KOPT-K1 (cell line): Measurements from ENCODE around the gene COX5B.
"Not testable (repeated sequence)": the region's sequence is repeated elsewhere in the genome, so short reads cannot be mapped to it uniquely, and the experiment has no call there.

Source experiments
- H3K27ac ChIP-seq: fragments of 200-600 bp; sonication (generic); 2 replicates; pipeline ENCODE4 v1.5.1; 2016; ENCODE audit warnings: antibody characterized with exemption, mild to moderate bottlenecking, low read depth, low read length; ENCODE audit not compliant: poor library complexity, severe bottlenecking
- H3K36me3 ChIP-seq: fragments of 200-600 bp; sonication (generic); 2 replicates; pipeline ENCODE4 v1.5.1; 2017; ENCODE audit warnings: antibody characterized with exemption, mild to moderate bottlenecking, low read length, moderate library complexity; ENCODE audit not compliant: insufficient read depth
- H3K9me3 ChIP-seq: fragments of 200-600 bp; sonication (generic); 2 replicates; pipeline ENCODE4 v1.5.1; 2017; ENCODE audit warnings: antibody characterized with exemption, low read length, mild to moderate bottlenecking; ENCODE audit not compliant: insufficient read depth, poor library complexity, severe bottlenecking

The COX5B gene, protein sequence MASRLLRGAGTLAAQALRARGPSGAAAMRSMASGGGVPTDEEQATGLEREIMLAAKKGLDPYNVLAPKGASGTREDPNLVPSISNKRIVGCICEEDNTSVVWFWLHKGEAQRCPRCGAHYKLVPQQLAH

DNA sequence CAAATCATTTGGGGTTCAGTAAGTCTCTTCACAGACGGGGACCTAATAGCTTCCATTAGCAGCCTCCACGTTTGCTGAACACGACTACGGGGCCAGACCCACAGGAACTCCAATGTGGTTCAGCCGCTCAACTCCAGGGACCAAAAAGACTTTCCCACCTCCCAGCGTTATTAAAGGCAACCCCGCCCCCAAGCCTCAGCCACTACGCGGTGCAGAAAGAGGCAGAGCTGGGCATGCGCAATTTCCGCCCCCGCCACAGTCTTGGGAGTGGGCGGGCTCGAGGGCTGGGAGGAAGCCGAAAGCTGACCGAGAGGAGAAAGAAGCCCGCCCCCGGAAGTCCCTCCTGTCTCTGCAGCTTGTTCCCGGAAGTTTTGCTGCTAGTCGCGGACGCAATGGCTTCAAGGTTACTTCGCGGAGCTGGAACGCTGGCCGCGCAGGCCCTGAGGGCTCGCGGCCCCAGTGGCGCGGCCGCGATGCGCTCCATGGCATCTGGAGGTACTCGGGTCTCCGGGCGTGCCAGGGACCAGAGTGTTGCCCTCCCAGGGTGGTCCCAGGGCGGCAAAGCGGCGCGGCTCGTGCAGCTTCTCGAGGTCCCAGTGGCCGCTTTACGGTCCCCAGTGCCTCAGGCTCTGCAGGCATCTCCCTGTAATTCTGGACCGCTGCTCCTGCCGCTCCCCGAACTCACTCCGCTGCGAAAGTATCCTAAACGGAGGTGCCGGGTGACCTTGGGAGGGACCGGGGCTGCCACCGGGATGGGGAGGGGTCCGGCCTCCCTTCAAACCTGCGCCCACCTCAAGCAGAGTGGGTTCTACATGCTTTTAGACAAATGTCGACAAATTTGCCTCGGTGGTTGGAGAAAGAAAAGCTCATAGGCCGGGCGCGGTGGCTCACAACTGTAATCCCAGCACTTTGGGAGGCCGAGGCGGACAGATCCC is at the start of gene COX5B:
TSS of gene COX5B (plus strand) at position 368 of the 935 bp plus-strand sequence. CDS start at position 393, 25 bp downstream.
- Histone ChIP-seq H3K36me3 (peaks cover 40% of the 10 kb centered on the region), H3K9me3 (no peaks in the 10 kb centered on the region), H3K27ac (peak within 1 kb of the TSS; percentile 85)

- H3K36me3 ChIP-seq, H3K9me3 ChIP-seq, H3K27ac ChIP-seq: not testable (repeated sequence)
Measured at GRCh38 chr2:97596180-97596579, 49.7 kb upstream of the COX5B start.

DNA sequence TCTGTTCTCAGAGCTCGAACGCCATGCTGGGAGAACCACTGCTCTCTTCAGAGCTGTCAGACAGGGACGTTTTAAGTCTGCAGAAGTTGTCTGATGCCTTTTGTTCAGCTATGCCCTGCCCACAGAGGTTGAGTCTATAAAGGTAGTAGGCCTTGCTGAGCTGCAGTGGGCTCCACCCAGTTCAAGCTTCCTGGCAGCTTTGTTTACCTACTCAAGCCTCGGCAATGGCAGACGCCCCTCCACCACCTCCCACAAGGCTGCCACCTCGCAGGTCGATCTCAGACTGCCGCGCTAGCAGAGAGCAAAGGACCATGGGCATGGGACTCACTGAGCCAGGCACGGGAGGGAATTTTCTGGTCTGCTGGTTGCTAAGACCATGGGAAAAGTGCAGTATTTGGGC is 44.3 kb upstream of the COX5B start:
- H3K9me3 ChIP-seq, H3K36me3 ChIP-seq, H3K27ac ChIP-seq: not testable (repeated sequence)

DNA sequence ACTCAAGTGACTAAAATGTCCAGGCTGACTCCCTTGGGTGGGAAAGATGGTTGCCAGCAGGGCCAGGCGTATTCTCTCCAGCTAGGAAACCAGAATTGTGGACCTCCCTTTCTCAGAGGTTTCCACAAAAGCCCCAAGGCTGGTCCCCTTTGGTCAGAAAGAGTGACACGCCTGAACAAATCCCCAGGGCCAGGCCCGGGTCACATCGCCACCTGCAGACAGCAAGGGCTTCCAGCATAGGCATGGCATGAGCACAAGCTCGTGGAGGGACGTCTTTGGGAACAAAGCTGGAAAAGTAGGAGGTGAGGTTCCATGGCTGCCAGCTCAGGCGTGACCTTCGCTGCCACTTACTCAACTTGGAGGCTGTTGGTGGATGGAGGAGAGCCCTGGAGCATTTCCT is 40.8 kb upstream of the COX5B start:
- H3K27ac ChIP-seq, H3K9me3 ChIP-seq, H3K36me3 ChIP-seq: not testable (repeated sequence)

DNA sequence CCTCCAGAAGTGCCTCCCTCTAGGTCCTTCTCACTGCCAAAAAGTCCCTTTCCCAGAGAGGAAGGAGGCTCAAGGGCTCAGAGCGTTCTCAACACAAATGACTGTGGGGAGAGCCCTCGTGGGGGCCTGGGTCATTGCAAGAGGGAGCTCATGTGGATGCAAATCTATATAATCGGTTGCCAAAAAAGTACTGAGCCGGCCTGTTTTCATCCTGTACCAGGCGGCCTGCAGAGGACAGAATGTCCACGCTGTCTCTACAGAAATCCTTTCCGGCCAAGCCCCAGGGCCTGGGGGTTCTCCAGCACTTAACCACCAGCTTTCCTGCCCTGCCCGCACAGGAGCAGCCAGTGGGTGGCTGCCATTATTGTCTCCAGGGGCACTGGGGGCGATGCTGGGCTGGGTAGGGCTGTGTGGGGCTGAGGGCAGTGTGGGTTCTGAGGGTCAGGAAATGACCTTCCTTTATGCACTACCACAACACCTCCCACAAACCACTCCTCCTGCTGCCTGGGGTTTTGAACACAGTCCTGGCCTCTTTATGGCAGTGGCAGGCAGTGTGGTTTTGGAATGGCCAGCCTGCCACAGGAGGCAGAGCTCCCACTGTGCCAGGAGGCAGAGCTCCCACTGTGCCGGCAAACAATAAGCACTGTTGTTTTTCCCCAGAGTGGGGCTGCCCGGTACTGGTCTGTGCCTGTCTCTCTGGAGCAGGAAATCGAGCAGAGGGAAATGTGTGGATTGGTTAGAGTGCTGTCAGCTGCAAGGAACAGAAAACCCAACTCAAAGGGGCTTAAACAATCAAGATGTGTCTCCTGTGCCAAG is 40.1 kb upstream of the COX5B start:
- H3K27ac ChIP-seq, H3K9me3 ChIP-seq, H3K36me3 ChIP-seq: not testable (repeated sequence)

DNA sequence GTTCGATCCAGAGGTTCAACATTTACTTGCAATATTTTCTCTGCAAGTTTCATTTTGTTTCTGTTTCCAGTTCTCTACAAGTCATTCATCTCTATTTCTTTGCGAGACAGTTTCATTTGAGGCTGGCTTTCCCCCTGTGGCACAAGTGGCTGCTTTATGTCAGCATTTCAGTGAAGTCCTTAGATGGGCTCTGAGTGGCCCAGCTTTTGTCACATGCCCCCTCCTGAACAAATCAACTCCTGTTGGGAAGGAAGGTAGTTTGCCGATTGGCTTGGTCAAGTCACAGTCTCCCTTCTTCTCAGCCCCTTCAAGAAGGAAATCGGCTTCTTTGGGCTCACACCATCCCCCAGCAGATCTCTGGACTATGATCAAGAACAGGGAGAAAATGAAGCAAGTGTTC is 37.1 kb upstream of the COX5B start:
- not testable (repeated sequence) for H3K27ac ChIP-seq, H3K9me3 ChIP-seq, H3K36me3 ChIP-seq

DNA sequence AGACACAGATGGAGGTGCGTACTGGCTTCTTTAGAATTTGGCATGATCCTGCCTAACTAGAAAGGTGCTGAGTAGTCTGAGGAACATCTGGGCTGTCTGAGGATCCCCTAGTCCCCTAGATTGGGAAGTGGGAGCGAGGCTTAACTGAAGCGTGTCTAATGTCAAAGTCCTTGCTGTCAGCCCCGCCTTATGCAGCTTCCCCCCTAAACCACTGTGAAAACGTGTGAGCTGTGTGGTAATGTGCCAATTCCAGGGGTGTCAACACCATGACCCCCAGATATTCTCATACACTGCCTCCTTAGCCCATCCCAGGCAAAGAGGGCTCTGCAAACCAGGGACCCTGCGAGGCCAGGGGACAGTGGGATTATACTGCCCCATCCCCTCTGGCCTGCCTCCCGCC is 34.0 kb upstream of the COX5B start:
- not testable (repeated sequence) for H3K36me3 ChIP-seq, H3K9me3 ChIP-seq, H3K27ac ChIP-seq

DNA sequence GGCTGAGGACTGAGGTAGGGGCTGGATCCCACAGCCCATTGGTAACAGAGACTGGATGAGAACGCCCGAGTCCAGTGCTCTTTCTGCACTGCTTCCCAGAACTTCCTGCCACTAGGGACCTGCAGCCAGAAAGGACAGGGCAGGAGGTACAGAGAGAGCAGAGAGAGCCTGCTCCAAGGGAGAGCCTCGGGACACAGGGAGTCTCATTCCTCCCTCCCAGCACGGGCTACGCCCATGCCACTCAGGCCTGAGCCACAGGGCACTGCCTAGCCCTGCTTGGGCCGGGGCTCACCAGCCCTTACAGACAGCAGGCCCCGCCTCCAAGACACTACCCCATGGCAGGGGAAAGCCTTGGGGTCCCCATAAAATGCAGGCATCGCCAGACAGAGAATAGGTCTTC is 30.1 kb upstream of the COX5B start:
- not testable (repeated sequence) for H3K9me3 ChIP-seq, H3K27ac ChIP-seq, H3K36me3 ChIP-seq

- no peak overlapping the region for H3K27ac ChIP-seq
- H3K9me3 ChIP-seq: no peaks in the 10 kb centered on the region
- H3K36me3 ChIP-seq: no peaks in the 10 kb centered on the region
Measured at GRCh38 chr2:97617911-97618310, 28.0 kb upstream of the COX5B start.

- H3K9me3 ChIP-seq, H3K27ac ChIP-seq: not testable (repeated sequence)
Measured at GRCh38 chr2:97618939-97619827, 26.7 kb upstream of the COX5B start.

GRCh38 chr2:97620492-97620891 is 25.4 kb upstream of the COX5B start:
- not testable (repeated sequence) for H3K27ac ChIP-seq

More at GRCh38 chr2:97618939-97619827, 26.7 kb upstream of the COX5B start:
- H3K36me3 ChIP-seq: not testable (repeated sequence)

DNA sequence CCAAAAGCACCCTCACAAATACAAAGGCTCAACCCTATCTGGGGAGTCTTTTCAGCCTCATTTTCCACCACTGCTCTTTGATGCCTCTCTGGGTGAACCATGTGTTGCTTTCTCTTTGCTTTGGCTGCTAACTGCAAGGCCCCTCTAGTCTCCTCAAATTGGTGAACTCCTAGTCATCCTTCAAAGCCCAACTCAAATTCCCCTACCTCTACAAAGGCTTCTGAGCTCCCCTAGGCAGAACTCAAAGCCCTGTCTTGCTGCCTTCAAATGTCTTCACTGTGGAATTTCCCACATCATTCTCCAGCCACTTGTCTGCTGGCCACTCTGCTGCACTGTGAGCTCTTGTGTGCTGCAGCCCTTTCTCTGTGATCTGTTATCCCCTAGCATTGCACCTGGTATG is 22.9 kb upstream of the COX5B start:
- not testable (repeated sequence) for H3K36me3 ChIP-seq, H3K9me3 ChIP-seq, H3K27ac ChIP-seq

More at GRCh38 chr2:97620492-97620891, 25.4 kb upstream of the COX5B start:
- not testable (repeated sequence) for H3K36me3 ChIP-seq, H3K9me3 ChIP-seq

DNA sequence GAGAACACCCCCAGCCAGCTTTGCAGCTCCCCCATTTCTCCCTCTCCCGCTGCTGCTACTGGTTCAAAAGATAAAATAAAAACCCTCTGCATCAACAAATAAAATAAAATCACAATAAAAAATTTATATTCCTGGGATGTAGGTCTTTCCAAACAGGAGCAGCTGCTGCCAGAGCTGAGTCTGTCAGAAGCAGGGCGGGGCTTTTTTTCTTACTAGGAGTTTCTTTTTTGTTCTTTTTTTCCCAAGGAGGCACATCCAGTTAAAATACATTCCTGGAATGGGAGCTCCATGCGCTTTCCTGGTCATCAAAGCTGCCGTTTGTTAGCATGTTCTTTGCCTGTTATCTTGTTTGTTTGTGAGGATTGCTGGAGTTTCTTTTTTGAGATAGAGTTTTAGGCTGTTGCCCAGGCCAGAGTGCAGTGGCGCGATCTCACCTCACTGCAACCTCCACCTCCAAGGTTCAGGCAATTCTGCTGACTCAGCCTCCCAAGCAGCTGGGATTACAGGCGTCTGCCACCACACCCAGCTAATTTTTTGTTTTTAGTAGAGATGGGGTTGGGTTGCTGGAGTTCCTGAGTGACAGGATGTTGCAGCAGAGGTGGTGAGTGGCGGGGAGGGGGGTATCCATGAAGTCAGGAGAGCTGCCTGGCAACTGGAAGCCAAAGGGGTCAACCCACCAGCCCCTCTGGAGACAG is 20.4 kb upstream of the COX5B start:
- not testable (repeated sequence) for H3K36me3 ChIP-seq, H3K27ac ChIP-seq, H3K9me3 ChIP-seq

GRCh38 chr2:97626049-97626430 is 19.8 kb upstream of the COX5B start:
- not testable (repeated sequence) for H3K9me3 ChIP-seq, H3K36me3 ChIP-seq, H3K27ac ChIP-seq
